ENCODE measurements around the gene TMOD3.

GRCh38 chr15:51938286-51938685, 108.8 kb downstream of the TMOD3 start:
- TF ChIP-seq POLR2AphosphoS5 (IDR thresholded peaks at IDR 0.05) (no peak), POLR2A (IDR thresholded peaks at IDR 0.05) (no peak), CTCF (IDR thresholded peaks at IDR 0.05) (no peak), EP300 (IDR thresholded peaks at IDR 0.05) (no peak)
